Upper lobe of left lung (tissue), 6 donors: ENCODE results near the gene SH2D3C. TPM values are rescaled to one million over a fixed set of nuclear protein-coding genes. Genes with fewer than 3 reads are reported as not detected.
A peak's percentile ranks its signal among the peaks of the same experiment; 100 is the strongest.

Source experiments
- ATAC-seq, 2 donors: fragments of 200-7000 bp; cut with Tn5 transposase; one replicate each; pipeline ENCODE4 v1.9.1; 2022; ENCODE audit warnings: mild to moderate bottlenecking in 2 of 2, moderate library complexity in 2 of 2; ENCODE audit not compliant: low FRiP score in 2 of 2
- DNase-seq, 2 donors: peaks; one replicate each; pipeline ENCODE4 v3.0.0-alpha.2; 2019 to 2020
- H3K27ac ChIP-seq, 4 donors: fragments of 200-600 bp; sonication (generic); one replicate each; pipeline ENCODE4 v1.5.1; 2016 to 2019
- H3K27me3 ChIP-seq, 4 donors: fragments of 200-600 bp; sonication (generic); one replicate each; pipeline ENCODE4 v1.5.1; 2017 to 2019
- H3K36me3 ChIP-seq, 4 donors: fragments of 200-600 bp; sonication (generic); one replicate each; pipeline ENCODE4 v1.5.1; 2016 to 2019
- H3K4me1 ChIP-seq, 4 donors: fragments of 200-600 bp; sonication (generic); one replicate each; pipeline ENCODE4 v1.5.1; 2018 to 2019
- H3K4me3 ChIP-seq, 4 donors: fragments of 200-600 bp; sonication (generic); one replicate each; pipeline ENCODE4 v1.5.1; 2017 to 2019; ENCODE audit warnings: mild to moderate bottlenecking in 2 of 4, moderate library complexity in 1 of 4
- H3K9me3 ChIP-seq, 4 donors: fragments of 200-600 bp; sonication (generic); one replicate each; pipeline ENCODE4 v1.5.1; 2018 to 2019
- EP300 ChIP-seq, 4 donors: sonication (generic); formaldehyde crosslinking; IDR thresholded peaks; one replicate each; pipeline ENCODE4 v1.5.1; 2017; ENCODE audit warnings: antibody characterized with exemption in 4 of 4, control low read depth in 2 of 4
- POLR2A ChIP-seq, 4 donors: fragments of 450-650 bp; IDR thresholded peaks; one replicate each; pipeline ENCODE4 v1.5.1; 2016 to 2017; ENCODE audit warnings: antibody characterized with exemption in 4 of 4, mild to moderate bottlenecking in 2 of 4
- POLR2AphosphoS5 ChIP-seq, 2 donors: sonication (generic); formaldehyde crosslinking; IDR thresholded peaks; one replicate each; pipeline ENCODE4 v1.5.1; 2017; ENCODE audit warnings: antibody characterized with exemption in 2 of 2
- WGBS, 2 donors: methylation state at CpG; one replicate each; pipeline ENCODE4 v1.1.5; 2017 to 2018; 5-methylcytosine and 5-hydroxymethylcytosine counted together
- total RNA-seq, 6 donors: library from RNA; depleted of rRNA in 4 of 6; stranded (reverse); fragments of >200 nt in 4 of 6; gene quantifications; one replicate each; pipeline versions ENCODE4 v1.1.0 to v1.2.1, GENCODE V29; 2016 to 2021
- TF ChIP-seq, protein P1 (sequence below), 6 experiments: fragments of 450-650 bp in 4 of 6; fragments of 200-600 bp in 2 of 6; sonication (generic) in 2 of 6; IDR thresholded peaks; one replicate each; pipeline ENCODE4 v1.5.1; 2016 to 2019; ENCODE audit warnings: antibody characterized with exemption in 6 of 6
- donor health status: DM: no; HTN: no; CAD: no; lungs with moderate emphysema.
- donor health status: DM: no; HTN: yes; CAD: no; lungs with severe emphysema.

SH2D3C gene
- total RNA-seq, 6 donors from 2014 or later = 17.5 to 90.4 (median 37.5) TPM

DNA sequence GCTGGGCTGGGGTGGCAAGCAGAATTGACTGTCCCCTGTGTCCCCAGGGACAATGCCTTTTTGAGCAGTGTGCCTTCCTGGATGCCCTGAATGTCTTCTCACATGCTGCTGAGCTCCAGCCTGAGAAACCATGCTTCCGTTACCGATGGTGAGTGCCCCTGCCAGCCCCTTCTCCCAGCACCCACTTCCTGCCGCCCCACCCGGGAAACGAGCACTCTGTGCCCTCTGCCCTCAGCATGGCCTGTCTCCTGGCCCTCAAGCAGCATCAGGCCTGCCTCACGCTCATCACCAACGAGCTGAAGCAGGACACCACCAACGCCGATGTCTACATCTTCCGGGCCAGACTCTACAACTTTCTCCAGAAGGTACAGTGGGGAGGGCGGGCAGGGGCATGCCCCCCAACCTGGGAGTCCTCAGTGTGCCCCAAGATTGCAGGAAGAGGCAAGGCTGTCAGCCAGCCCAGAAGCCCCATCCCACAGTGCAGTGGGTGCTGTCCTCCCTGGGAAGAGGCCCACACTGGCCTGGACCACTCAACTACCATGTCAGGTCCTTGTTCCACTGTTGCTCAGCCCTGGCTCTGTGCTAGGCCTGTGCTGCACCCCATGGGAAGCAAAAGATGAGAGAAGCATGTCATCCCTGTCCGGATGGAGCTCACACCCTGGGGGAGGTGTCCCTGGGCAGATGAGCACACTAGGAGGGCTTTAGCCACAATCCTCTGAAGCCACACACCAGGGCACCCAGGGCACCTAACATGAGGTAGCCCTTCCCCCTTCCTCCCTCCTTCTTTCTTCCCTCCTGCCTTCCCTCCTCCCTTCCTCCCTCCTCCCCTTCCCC is 58.2 kb downstream of the SH2D3C start:
- H3K9me3 ChIP-seq = no peaks in the 10 kb centered on the region
- no peak overlapping the region for H3K4me3 ChIP-seq
- no peak for ATAC-seq
- WGBS, 2 donors = 73 to 76% methylated on average over 8 to 12 of the region's 12 CpGs
- H3K27ac ChIP-seq = no peak overlapping the region
- no peaks in the 10 kb centered on the region for H3K27me3 ChIP-seq
- peaks cover 11 to 27% (median 21%) of the 10 kb centered on the region in 4 donors for H3K4me1 ChIP-seq
- no peaks in the 10 kb centered on the region for H3K36me3 ChIP-seq
- DNase-seq = no peak
- no peak for TF ChIP-seq POLR2A (IDR thresholded peaks at IDR 0.05)
- TF ChIP-seq EP300 (IDR thresholded peaks at IDR 0.05) = no peak

DNA sequence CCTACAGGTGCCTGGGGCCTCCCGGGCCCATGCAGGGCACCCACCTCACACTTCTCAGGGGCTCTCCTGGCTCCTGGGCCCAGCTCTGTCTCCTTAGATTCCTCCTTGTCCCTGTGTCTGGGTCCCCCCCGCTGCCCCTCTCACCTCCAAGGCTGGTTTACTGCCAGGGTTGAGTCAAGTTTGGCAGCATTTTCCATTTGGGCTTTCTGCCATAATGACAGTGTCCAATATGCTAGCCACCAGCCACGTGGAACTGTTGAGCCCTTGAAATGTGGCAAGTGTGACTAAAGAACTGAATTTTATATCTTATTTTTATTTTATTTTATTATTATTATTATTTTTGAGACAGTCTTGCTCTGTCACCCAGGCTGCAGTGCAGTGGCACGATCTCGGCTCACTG is 60.7 kb downstream of the SH2D3C start:
- H3K27me3 ChIP-seq = no peaks in the 10 kb centered on the region
- no peak overlapping the region for H3K4me3 ChIP-seq
- no peaks in the 10 kb centered on the region for H3K36me3 ChIP-seq
- TF ChIP-seq EP300 (IDR thresholded peaks at IDR 0.05) (no peak), POLR2A (IDR thresholded peaks at IDR 0.05) (no peak), POLR2AphosphoS5 (IDR thresholded peaks at IDR 0.05) (no peak)
- TF ChIP-seq, protein P1, sequence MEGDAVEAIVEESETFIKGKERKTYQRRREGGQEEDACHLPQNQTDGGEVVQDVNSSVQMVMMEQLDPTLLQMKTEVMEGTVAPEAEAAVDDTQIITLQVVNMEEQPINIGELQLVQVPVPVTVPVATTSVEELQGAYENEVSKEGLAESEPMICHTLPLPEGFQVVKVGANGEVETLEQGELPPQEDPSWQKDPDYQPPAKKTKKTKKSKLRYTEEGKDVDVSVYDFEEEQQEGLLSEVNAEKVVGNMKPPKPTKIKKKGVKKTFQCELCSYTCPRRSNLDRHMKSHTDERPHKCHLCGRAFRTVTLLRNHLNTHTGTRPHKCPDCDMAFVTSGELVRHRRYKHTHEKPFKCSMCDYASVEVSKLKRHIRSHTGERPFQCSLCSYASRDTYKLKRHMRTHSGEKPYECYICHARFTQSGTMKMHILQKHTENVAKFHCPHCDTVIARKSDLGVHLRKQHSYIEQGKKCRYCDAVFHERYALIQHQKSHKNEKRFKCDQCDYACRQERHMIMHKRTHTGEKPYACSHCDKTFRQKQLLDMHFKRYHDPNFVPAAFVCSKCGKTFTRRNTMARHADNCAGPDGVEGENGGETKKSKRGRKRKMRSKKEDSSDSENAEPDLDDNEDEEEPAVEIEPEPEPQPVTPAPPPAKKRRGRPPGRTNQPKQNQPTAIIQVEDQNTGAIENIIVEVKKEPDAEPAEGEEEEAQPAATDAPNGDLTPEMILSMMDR (IDR thresholded peaks at IDR 0.05) = no peak
- DNase-seq = no peak
- ATAC-seq = no peak
- no peaks in the 10 kb centered on the region for H3K9me3 ChIP-seq
- WGBS, 2 donors = 83 to 85% methylated on average over 5 of the region's 5 CpGs
- peaks cover 12 to 19% (median 16%) of the 10 kb centered on the region in 4 donors for H3K4me1 ChIP-seq
- no peak overlapping the region for H3K27ac ChIP-seq

DNA sequence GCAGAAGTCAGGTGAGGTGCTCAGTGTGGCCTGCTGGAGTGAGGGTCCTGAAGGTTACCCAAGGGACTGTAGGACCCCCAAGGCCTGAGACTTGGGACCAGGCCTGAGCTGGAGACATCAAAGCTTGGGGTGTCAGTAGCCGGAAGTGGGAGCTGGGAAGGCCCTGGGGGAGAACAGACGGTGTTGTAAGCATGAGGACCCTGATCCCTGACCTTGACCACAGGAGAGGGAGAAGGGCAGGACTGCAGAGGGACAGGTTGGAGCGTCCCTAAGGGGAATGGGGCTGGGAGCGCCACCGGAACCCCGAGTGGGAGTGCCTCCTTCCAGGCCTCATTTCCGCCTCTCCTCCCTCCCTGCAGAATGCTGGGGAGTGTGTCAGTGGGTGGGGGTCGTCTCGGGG is 62.1 kb downstream of the SH2D3C start:
- no peaks in the 10 kb centered on the region for H3K9me3 ChIP-seq
- DNase-seq (no peak), ATAC-seq (no peak)
- peaks cover 12 to 19% (median 16%) of the 10 kb centered on the region in 4 donors for H3K4me1 ChIP-seq
- peaks cover 0 to 5% (median 0%) of the 10 kb centered on the region in 4 donors for H3K36me3 ChIP-seq
- H3K4me3 ChIP-seq = peak overlapping the region in 3 of 4 donors; percentile 69 to 85 (median 73)
- TF ChIP-seq EP300 (IDR thresholded peaks at IDR 0.05) = no peak
- no peak for TF ChIP-seq POLR2A (IDR thresholded peaks at IDR 0.05)
- TF ChIP-seq, protein P1 (IDR thresholded peaks at IDR 0.05) = no peak
- 76 to 88% methylated on average over 9 of the region's 9 CpGs for WGBS, 2 donors
- peak overlapping the region; percentile 74 to 86 (median 78) for H3K27ac ChIP-seq
- no peaks in the 10 kb centered on the region for H3K27me3 ChIP-seq

DNA sequence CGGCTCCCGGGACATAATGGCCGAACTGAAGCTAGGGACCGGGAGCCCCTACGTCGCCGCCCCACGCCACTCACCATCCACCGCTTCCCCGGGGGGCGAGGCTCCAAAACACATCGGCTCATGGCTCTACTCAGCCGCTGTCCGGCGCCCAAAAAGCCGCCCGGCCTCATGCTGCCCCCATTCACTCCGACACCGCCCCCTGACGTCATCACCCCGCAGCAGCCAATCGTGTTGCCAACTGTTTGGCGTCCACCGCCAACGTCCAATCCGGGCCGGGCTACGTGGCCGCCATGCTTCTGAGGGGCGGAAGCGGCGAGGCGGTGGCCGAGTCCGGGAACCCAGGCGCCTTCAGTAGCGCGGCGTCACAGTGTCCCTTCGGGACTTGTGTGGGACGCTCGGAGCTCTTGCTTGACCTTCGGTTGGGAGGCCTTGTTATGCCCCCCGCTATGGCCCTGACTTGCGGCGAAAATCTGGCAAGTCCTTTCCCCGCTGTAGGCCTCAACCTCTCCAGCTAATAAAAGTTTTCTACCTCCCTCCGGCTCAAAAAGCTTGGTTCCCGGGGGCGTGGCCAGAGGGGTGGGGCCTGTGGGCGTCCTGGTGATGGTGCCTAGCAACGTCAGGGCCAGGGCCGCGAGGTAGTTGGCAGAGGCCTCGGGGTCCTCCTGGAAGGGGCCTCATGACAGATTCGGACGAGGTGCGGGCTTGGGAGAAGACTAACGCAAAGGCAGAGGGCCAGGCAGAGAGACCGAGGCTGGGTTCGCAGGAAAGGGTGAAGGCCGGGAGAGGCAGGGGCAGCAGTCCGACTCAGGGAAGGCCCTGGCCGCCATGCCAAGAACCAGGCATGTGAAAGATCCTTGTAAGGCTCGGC is 62.8 kb downstream of the SH2D3C start, which contains the start of the genes PTRH1 and TTC16:
PTRH1 (minus strand) TSS at position 194 of the 868 bp plus-strand sequence; CDS start at position 170, 24 bp downstream.
TTC16 (plus strand) TSS at position 610 of the 868 bp plus-strand sequence; CDS start at position 677, 67 bp downstream.
- Histone ChIP-seq H3K9me3 (no peaks in the 10 kb centered on the region), H3K4me3 (peak within 1 kb of the TSS; percentile 63 to 85 (median 71)), H3K27ac (peak within 1 kb of the TSS; percentile 74 to 86 (median 78)), H3K27me3 (no peaks in the 10 kb centered on the region), H3K36me3 (peaks cover 0 to 5% (median 0%) of the 10 kb centered on the region in 4 donors), H3K4me1 (peaks cover 12 to 19% (median 16%) of the 10 kb centered on the region in 4 donors)
- ATAC-seq (peak; percentile 96 to 98), DNase-seq (peak; percentile 97 to 99)
- no peak for TF ChIP-seq EP300 (IDR thresholded peaks at IDR 0.05)
- peak in 2 of 4 donors; percentile 37 to 67 for TF ChIP-seq POLR2A (IDR thresholded peaks at IDR 0.05)
- TF ChIP-seq, protein P1 (IDR thresholded peaks at IDR 0.05) = no peak
- TF ChIP-seq POLR2AphosphoS5 (IDR thresholded peaks at IDR 0.05) = peak; percentile 70 to 74
- WGBS, 2 donors = 6 to 19% methylated on average over 15 to 61 of the region's 65 CpGs
